Naive thymus-derived CD8-positive, alpha-beta T cell (primary cell): ENCODE results near the gene CTTNBP2. TPM values are rescaled to one million over a fixed set of nuclear protein-coding genes. Genes with fewer than 3 reads are reported as not detected.
A peak's percentile ranks its signal among the peaks of the same experiment; 100 is the strongest.
"Not testable (repeated sequence)": the region's sequence is repeated elsewhere in the genome, so short reads cannot be mapped to it uniquely, and the experiment has no call there.

ENCODE experiments used
- ATAC-seq, 2 donors: fragments of 150-1000 bp; cut with Tn5 transposase in 1 of 2; sonication (Bioruptor Pico), chemical (Tn5 transposase) in 1 of 2; 1 replicate in 1 of 2; 2 replicates in 1 of 2; pipeline ENCODE4 v1.10.0; 2021; ENCODE audit warnings: mild to moderate bottlenecking in 2 of 2, moderate library complexity in 2 of 2
- POLR2A ChIA-PET: fragments of 350-600 bp; sonication (Branson Sonifier 250); formaldehyde crosslinking; loops from one replicate; lab custom pipeline; 2021; ENCODE audit warnings: antibody characterized with exemption; lab: Charles Lee
- DNase-seq, 10 donors: peaks; one replicate each; pipeline versions ENCODE4 v3.0.0 to v3.0.0-alpha.2; 2020 to 2022
- H3K27ac Mint-ChIP-seq, 10 donors: one replicate each; pipeline ENCODE4 v1.8.0; 2020 to 2022; ENCODE audit warnings: mild to moderate bottlenecking in 10 of 10, mixed read lengths in 10 of 10, moderate library complexity in 4 of 10, inconsistent platforms in 1 of 10
- H3K27me3 Mint-ChIP-seq, 5 donors: one replicate each; pipeline ENCODE4 v1.8.0; 2021 to 2022; ENCODE audit warnings: mixed read lengths in 5 of 5
- H3K36me3 Mint-ChIP-seq, 3 donors: one replicate each; pipeline ENCODE4 v1.8.0; 2020 to 2022; ENCODE audit warnings: mixed read lengths in 3 of 3, mild to moderate bottlenecking in 2 of 3, inconsistent platforms in 1 of 3
- H3K4me1 Mint-ChIP-seq, 4 donors: one replicate each; pipeline ENCODE4 v1.8.0; 2021 to 2022; ENCODE audit warnings: mixed read lengths in 4 of 4
- H3K4me3 Mint-ChIP-seq, 10 donors: one replicate each; pipeline ENCODE4 v1.8.0; 2020 to 2022; ENCODE audit warnings: mild to moderate bottlenecking in 10 of 10, mixed read lengths in 10 of 10, moderate library complexity in 6 of 10, inconsistent platforms in 1 of 10
- H3K9me3 Mint-ChIP-seq, 9 donors: one replicate each; pipeline ENCODE4 v1.8.0; 2020 to 2022; ENCODE audit warnings: mixed read lengths in 9 of 9, mild to moderate bottlenecking in 3 of 9, inconsistent platforms in 1 of 9, moderate library complexity in 1 of 9
- polyA plus RNA-seq, 3 donors: library from polyadenylated mRNA; unstranded; fragments of 300-500 nt; fragmentation: Illumina TruSeq; gene quantifications; one replicate each; pipeline ENCODE4 v1.2.3, GENCODE V29; 2021
- total RNA-seq, 8 experiments: library from RNA in 2 of 8; stranded (reverse) in 2 of 8; gene quantifications; one replicate each; pipeline ENCODE4 v1.2.3 and lab custom pipeline; 2021 to 2026

Gene CTTNBP2
- total and polyA plus RNA-seq, 5 experiments from 2014 or later: 0.05 TPM; not detected in 4

DNA sequence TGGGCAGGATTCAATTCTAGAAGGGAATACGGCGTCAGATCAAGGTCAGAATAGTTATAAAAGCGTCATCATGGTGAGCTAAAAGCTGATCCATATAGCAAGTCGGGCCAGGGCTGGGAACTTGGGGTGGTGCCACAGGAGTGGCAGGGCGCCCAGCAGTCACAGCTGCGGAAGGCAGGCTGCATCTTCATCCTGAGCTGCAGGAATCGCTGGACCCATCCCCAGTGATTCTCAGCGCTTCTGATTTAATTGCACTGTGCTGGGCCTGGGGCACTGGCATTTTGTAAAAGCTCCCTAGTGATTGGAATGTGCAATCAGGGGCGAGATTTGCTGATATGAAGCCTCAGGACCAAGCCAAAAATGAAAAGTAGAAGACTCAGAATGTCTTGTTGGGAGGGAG lies 135.3 kb downstream of the CTTNBP2 start:
- POLR2A ChIA-PET: no interaction called here
- Mint-ChIP-seq H3K9me3 (no peaks in the 10 kb centered on the region), H3K27me3 (peaks cover 0 to 16% (median 4%) of the 10 kb centered on the region in 5 donors), H3K4me3 (no peak overlapping the region), H3K4me1 (no peaks in the 10 kb centered on the region), H3K27ac (no peak overlapping the region), H3K36me3 (no peaks in the 10 kb centered on the region)
- no peak for DNase-seq
- no peak for ATAC-seq

DNA sequence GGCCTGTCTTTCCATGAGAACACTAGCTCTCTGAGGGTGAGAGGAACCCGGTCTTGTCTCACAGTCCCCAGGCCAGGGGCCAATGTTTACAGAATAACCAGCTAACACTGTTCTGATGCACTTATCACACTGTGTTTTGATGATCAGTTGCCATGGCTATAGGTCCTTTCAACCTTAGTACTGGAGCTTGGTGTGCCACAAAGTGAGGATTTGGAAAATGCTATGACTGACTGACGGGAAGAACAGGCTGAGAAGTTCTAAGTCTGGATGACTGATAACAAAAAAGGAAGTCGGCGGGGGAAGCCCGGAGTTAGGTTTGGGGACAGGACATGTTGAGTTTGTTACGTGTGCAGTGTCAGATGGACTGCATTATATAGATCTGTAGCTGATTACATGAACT lies 141.8 kb downstream of the CTTNBP2 start:
- Mint-ChIP-seq H3K27ac (no peak overlapping the region), H3K27me3 (peaks cover 4 to 37% (median 8%) of the 10 kb centered on the region in 5 donors), H3K9me3 (no peaks in the 10 kb centered on the region), H3K4me1 (no peaks in the 10 kb centered on the region), H3K4me3 (no peak overlapping the region), H3K36me3 (no peaks in the 10 kb centered on the region)
- POLR2A ChIA-PET: no interaction called here
- no peak for DNase-seq
- no peak for ATAC-seq

DNA sequence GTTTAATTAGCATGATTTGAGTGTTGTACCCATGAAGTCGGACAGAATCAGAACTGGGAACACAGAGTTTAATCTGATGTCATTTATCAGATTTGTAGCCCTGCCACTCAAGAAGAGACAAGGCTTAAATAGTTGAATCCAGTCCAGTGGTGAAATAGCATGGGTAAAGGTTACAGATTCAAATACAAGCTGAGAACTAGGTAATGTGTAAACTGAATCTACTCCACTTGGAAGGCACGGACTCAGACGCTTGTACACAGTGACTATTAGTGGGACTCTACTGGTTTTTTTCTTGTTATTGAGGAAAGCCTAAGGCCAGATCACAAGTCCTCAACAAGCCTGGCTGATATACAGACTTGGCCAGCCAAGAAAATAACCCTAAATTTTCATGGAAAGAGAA lies 142.9 kb downstream of the CTTNBP2 start:
- H3K27me3 Mint-ChIP-seq: peaks cover 5 to 37% (median 10%) of the 10 kb centered on the region in 5 donors
- POLR2A ChIA-PET: no interaction called here
- no peak overlapping the region for H3K27ac Mint-ChIP-seq
- H3K4me1 Mint-ChIP-seq: no peaks in the 10 kb centered on the region
- DNase-seq: no peak
- no peak for ATAC-seq
- H3K9me3 Mint-ChIP-seq: no peaks in the 10 kb centered on the region
- no peak overlapping the region for H3K4me3 Mint-ChIP-seq
- no peaks in the 10 kb centered on the region for H3K36me3 Mint-ChIP-seq

DNA sequence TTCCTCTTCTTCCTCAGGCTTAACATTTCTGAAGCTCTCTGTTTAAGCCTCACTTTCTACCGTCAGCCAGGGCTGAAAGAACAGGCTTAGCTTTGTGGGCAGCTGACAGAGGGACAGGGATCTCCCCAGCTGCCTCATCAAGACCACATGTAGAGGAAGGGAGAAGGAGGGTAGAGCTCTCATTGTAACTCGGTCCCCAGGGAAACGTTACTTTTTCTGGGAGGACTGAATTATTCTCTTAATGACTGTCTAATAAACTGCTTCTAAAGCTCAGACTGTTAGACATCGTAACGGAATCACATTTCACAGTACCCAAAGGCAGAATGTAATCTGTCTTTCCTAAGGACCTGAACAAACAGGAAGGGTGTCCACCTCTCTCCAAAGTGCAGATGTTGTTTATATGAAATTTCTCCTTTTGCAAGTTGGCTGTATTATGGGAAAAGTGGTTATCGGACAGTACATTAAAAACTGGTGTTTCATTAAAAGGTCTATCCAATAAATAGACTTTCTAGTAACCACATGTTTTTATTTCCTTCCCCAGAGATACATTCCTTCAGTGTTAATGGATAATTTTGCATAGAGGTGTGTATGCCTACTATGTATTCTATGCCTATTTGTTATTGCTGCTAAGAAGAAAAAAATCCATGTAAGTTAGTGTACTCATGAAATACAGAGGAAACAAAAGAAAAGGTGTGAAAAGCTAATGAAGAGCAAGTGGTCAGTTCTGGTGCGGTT lies 144.2 kb downstream of the CTTNBP2 start:
- DNase-seq: no peak
- no peak for ATAC-seq
- H3K36me3 Mint-ChIP-seq: no peaks in the 10 kb centered on the region
- H3K27me3 Mint-ChIP-seq: peaks cover 6 to 37% (median 10%) of the 10 kb centered on the region in 5 donors
- POLR2A ChIA-PET: no interaction called here
- no peaks in the 10 kb centered on the region for H3K9me3 Mint-ChIP-seq
- no peak overlapping the region for H3K4me3 Mint-ChIP-seq
- H3K4me1 Mint-ChIP-seq: no peaks in the 10 kb centered on the region
- peak overlapping the region in 1 of 10 donors; percentile 83 for H3K27ac Mint-ChIP-seq

DNA sequence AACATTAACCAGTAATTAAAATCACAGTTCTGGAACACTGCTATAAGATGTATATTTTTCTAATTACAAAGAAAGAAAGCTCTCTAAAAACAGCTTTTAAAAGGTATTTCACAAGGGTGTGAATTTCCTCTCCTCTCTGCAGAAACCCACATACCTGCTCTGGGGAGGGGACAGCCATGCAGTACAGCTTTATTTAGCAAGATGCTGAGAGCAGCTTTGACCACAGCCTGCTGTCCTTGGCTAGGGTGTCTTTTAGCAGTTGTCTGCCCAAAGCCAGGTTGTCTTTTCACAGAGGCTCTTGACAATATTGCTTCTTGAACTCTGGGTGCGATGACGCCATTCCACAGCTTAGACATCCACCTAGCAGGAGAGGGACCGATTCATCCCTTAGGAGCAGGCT lies 148.3 kb downstream of the CTTNBP2 start:
- Mint-ChIP-seq H3K27ac (no peak overlapping the region), H3K4me1 (no peaks in the 10 kb centered on the region), H3K9me3 (no peaks in the 10 kb centered on the region), H3K27me3 (peaks cover 1 to 18% (median 7%) of the 10 kb centered on the region in 5 donors), H3K4me3 (no peak overlapping the region), H3K36me3 (no peaks in the 10 kb centered on the region)
- ATAC-seq: no peak
- POLR2A ChIA-PET: no interaction called here
- DNase-seq: no peak

DNA sequence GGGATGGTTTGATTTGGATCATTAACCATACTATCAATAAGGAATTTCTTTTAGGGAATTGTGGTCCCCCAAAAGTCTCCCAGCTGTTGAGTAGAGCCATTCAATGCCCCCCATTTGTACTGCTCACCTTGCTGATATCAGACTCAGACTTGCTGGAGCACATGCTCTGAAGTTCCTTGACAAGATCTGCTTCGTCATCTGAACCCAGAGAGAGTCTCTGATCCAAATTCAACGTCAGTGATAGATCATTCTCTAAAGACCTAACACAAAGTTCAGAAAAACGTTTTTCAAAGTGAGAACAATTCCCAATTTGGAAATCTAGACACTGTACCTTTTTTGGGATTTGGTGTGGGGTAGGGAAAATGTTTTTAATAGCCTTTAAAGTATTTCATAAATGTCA lies 153.9 kb downstream of the CTTNBP2 start:
- DNase-seq (no peak), ATAC-seq (no peak)
- POLR2A ChIA-PET: no interaction called here
- no peak overlapping the region for H3K4me3 Mint-ChIP-seq
- H3K4me1 Mint-ChIP-seq: no peaks in the 10 kb centered on the region
- H3K9me3 Mint-ChIP-seq: no peaks in the 10 kb centered on the region
- no peak overlapping the region for H3K27ac Mint-ChIP-seq
- H3K27me3 Mint-ChIP-seq: peaks cover 0 to 9% (median 0%) of the 10 kb centered on the region in 5 donors
- no peaks in the 10 kb centered on the region for H3K36me3 Mint-ChIP-seq

DNA sequence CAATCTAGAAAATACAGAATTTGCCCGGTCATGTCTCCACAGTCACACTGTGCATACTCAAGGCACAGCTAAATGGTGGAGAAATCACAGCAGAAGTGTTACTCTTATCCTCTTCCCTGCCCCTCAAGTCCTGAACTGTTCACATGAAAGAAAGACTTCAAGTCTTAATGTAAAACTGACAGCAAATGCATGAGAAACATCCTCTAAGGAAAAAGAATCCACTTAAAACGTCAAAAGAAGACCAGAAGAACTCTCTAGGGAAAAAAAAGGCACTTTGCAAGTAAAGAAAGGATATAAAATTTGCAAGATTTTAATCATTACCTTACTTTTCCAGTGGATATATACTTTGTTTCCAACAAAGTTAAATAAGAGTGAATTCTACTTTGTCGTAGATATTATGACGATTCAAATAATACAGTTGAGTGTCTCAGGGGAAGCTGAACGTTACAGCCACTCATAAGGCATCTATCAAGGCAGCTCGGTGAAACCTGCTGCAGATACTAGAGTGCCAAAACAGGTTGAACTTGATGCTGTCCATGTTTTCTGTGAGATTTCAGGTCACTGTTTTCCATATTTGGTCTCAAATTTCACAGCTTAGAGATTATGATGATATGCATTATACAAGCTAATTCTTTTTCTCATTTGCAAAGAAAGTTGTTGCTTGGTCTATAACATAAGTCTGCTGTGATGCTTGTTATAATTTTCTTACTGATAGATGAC lies 155.0 kb downstream of the CTTNBP2 start:
- ATAC-seq: no peak

DNA sequence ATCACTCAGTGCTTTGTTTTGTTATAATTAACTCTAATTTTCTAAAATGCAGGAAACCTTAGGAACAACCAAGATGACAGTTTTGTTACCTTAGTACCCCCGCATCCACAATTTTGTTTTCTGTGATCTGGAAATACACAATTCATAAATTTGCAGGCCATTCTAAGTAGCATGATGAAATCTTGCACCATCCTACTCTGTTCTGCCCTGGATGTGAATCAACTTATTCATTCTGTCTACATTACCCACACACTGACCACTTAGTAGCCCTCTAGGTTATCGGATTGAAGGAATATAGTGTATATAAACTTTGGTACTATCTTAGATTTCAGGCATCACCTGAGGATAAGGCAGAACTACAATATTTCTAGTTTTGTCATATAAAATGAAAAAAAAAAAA lies 155.9 kb downstream of the CTTNBP2 start:
- H3K4me1 Mint-ChIP-seq: no peaks in the 10 kb centered on the region
- peaks cover 0 to 21% (median 2%) of the 10 kb centered on the region in 5 donors for H3K27me3 Mint-ChIP-seq
- H3K27ac Mint-ChIP-seq: no peak overlapping the region
- no peaks in the 10 kb centered on the region for H3K36me3 Mint-ChIP-seq
- no peak overlapping the region for H3K4me3 Mint-ChIP-seq
- no peaks in the 10 kb centered on the region for H3K9me3 Mint-ChIP-seq
- POLR2A ChIA-PET: no interaction called here
- no peak for DNase-seq
- ATAC-seq: no peak

More for the DNA sequence above, 155.0 kb downstream of the CTTNBP2 start:
- Mint-ChIP-seq H3K4me1 (no peaks in the 10 kb centered on the region), H3K36me3 (no peaks in the 10 kb centered on the region), H3K27me3 (peaks cover 0 to 18% (median 0%) of the 10 kb centered on the region in 5 donors), H3K9me3 (no peaks in the 10 kb centered on the region), H3K4me3 (no peak overlapping the region), H3K27ac (no peak overlapping the region)
- POLR2A ChIA-PET: no interaction called here
- no peak for DNase-seq

DNA sequence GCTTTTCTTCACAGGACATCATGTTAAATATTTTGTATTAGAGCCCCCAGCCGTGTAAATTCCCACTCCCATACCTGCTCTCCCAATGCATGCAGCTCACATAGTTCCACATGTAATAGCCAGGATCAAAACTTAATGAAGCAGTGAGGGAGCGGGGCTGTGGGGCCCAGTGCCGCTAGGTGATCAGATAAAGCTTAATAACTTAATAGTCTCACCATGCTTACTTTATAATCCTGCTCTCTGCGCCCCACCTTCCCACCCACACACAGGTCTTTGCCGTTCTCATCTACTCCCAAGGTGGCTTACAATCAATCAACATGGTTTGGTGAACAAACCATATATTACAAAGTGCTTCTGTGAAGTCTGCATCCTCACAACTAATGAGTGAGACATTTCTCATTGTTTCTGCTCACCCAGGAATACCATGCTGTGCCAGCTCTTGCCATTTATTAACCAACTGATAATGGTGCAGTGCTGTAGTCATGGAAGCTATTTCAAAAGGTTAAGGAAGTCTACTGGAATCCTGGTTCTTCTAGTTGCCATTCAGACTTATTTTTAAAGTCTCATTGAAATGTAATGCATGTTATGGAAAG lies 156.4 kb downstream of the CTTNBP2 start:
- Mint-ChIP-seq H3K27me3 (peaks cover 0 to 21% (median 2%) of the 10 kb centered on the region in 5 donors), H3K4me1 (no peaks in the 10 kb centered on the region), H3K4me3 (no peak overlapping the region), H3K9me3 (no peaks in the 10 kb centered on the region), H3K36me3 (no peaks in the 10 kb centered on the region), H3K27ac (no peak overlapping the region)
- ATAC-seq (no peak), DNase-seq (no peak)
- POLR2A ChIA-PET: no interaction called here

DNA sequence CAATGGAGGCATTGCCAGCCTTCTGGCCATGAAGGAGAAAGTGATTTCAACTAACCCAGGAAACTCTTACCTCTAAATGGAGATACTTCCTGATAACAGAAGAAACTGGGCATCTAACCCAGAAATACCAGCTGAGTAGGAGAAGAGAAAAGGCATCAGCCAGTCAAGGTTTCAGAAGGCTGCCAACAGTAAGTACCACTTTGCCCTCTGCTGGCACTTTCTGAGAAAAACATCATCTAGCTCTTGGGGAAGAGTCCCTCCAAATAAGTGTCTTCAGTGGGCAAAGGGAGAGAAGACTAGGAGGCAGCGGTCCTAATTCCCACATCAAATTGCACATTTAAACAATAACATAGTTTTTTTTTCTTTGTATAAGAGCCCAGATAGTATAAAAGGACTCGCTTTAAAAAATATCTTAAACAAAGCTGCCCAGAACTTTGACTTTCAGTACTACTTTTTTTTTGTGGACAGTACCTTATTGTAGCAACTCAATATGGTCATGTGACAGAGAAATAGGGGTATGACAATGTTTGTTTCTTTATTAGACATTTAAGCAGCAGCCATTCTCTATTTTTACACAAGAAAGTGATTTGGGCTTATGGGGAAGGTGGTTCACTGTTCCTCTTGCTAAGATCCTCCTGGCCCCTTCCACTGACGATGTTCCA lies 157.3 kb downstream of the CTTNBP2 start:
- peak in 1 of 10 donors; percentile 3 for DNase-seq
- ATAC-seq: no peak
- Mint-ChIP-seq H3K36me3 (no peaks in the 10 kb centered on the region), H3K27me3 (peaks cover 0 to 21% (median 2%) of the 10 kb centered on the region in 5 donors), H3K9me3 (no peaks in the 10 kb centered on the region), H3K4me3 (no peak overlapping the region), H3K4me1 (no peaks in the 10 kb centered on the region), H3K27ac (no peak overlapping the region)
- POLR2A ChIA-PET: no interaction called here

DNA sequence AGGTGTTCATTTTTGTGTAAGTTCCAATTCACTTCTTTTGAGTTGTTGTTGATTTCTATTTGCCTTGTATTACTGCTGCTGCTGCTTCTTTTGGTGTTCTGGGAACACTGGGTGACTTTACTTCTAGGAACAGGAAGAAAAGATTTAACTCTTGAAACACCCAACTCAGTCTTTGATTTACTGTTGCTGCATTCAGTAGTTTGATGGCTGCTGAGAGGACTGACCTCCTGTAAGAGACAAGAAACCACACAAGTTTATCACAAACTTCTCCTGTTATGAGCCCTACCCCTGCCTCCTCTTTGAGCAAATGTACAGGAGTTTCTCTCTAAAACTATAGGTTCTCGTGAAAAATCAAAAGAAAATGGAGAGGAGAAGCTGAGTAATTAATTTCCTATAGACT lies 161.7 kb downstream of the CTTNBP2 start:
- ATAC-seq: no peak
- Mint-ChIP-seq H3K4me3 (no peak overlapping the region), H3K27me3 (peaks cover 0 to 18% (median 4%) of the 10 kb centered on the region in 5 donors), H3K27ac (no peak overlapping the region), H3K36me3 (no peaks in the 10 kb centered on the region), H3K4me1 (no peaks in the 10 kb centered on the region), H3K9me3 (peaks cover 0 to 5% (median 0%) of the 10 kb centered on the region in 9 donors)
- DNase-seq: no peak
- POLR2A ChIA-PET: no interaction called here

DNA sequence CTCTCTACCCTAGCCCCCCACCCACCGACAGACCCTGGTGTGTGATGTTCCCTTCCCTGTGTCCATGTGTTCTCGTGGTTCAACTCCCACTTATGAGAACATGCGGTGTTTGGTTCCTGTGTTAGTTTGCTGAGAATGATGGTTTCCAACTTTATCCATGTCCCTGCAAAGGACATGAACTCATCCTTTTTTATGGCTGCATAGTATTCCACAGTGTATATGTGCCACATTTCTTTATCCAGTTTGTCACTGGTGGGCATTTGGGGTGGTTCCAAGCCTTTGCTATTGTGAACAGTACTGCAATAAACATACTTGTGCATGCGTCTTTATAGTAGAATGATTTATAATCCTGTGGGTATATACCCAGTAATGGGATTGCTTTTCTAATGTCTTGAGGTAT lies 165.1 kb downstream of the CTTNBP2 start:
- H3K4me1 Mint-ChIP-seq, H3K27ac Mint-ChIP-seq, H3K36me3 Mint-ChIP-seq, H3K9me3 Mint-ChIP-seq, DNase-seq, H3K27me3 Mint-ChIP-seq, ATAC-seq, H3K4me3 Mint-ChIP-seq, POLR2A ChIA-PET: not testable (repeated sequence)

DNA sequence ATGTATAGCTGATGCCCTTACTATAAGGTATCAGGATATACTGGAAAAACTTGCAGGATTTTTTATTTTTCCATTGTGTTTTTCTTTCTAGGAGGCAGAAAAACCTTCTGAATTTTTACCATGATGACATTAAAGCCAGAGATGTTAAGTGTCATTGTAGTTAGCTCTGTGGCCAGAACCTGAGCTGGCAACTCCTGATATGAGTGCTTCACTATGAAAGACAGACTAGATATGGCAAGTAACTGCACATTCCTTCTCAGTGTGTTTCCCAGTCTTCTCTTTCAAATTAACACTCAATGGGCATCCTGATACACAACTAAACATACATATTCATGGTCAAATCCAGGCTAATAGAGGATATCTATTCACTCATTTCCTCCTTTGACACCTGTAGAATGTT lies 166.2 kb downstream of the CTTNBP2 start:
- H3K4me1 Mint-ChIP-seq: no peaks in the 10 kb centered on the region
- no peaks in the 10 kb centered on the region for H3K36me3 Mint-ChIP-seq
- H3K9me3 Mint-ChIP-seq: peaks cover 0 to 8% (median 0%) of the 10 kb centered on the region in 9 donors
- DNase-seq (no peak), ATAC-seq (no peak)
- no peak overlapping the region for H3K4me3 Mint-ChIP-seq
- POLR2A ChIA-PET: no interaction called here
- peaks cover 0 to 4% (median 3%) of the 10 kb centered on the region in 5 donors for H3K27me3 Mint-ChIP-seq
- H3K27ac Mint-ChIP-seq: no peak overlapping the region
